Small intestine (tissue), 7 donors: ENCODE data around the gene VASN. TPM values are rescaled to one million over a fixed set of nuclear protein-coding genes. Genes with fewer than 3 reads are reported as not detected.

Experiments used
- DNase-seq, 2 donors: peaks; one replicate each; pipeline versions ENCODE4 v3.0.0 to v3.0.0-alpha.2; 2013
- FAIRE-seq: peaks from 2 replicates; lab custom pipeline; 2012; peaks lifted over from hg19 to GRCh38; lab: Jason Lieb, UNC
- H3K27ac ChIP-seq, 3 donors: one replicate each; pipeline ENCODE4 v1.5.1; 2013; ENCODE audit warnings: low read length in 2 of 3, mild to moderate bottlenecking in 2 of 3, control low read depth in 1 of 3, inconsistent platforms in 1 of 3, low read depth in 1 of 3, moderate library complexity in 1 of 3
- H3K27me3 ChIP-seq, 3 donors: one replicate each; pipeline ENCODE4 v1.6.1; 2013; ENCODE audit warnings: low read length in 3 of 3, inconsistent platforms in 1 of 3; ENCODE audit not compliant: control insufficient read depth in 3 of 3, insufficient read depth in 3 of 3
- H3K36me3 ChIP-seq, 3 donors: one replicate each; pipeline ENCODE4 v1.6.1; 2013; ENCODE audit warnings: low read length in 3 of 3, inconsistent platforms in 1 of 3, low read depth in 1 of 3, mild to moderate bottlenecking in 1 of 3, moderate library complexity in 1 of 3; ENCODE audit not compliant: control insufficient read depth in 3 of 3, insufficient read depth in 2 of 3
- H3K4me1 ChIP-seq, 3 donors: one replicate each; pipeline ENCODE4 v1.6.1; 2013; ENCODE audit warnings: low read length in 2 of 3, inconsistent platforms in 1 of 3, low read depth in 1 of 3, mild to moderate bottlenecking in 1 of 3, moderate library complexity in 1 of 3; ENCODE audit not compliant: control insufficient read depth in 3 of 3, insufficient read depth in 2 of 3
- H3K4me3 ChIP-seq, 3 donors: one replicate each; pipeline ENCODE4 v1.5.1; 2013; ENCODE audit warnings: low read length in 3 of 3, control low read depth in 1 of 3, inconsistent platforms in 1 of 3, low read depth in 1 of 3, mild to moderate bottlenecking in 1 of 3, moderate library complexity in 1 of 3
- H3K9me3 ChIP-seq, 2 donors: one replicate each; pipeline ENCODE4 v1.6.1; 2013; ENCODE audit warnings: low read depth in 1 of 2, low read length in 1 of 2; ENCODE audit not compliant: control insufficient read depth in 2 of 2, insufficient read depth in 1 of 2
- WGBS, 3 donors: extraction: QIAGEN DNeasy Blood & Tissue Kit; methylation state at CpG; one replicate each; pipeline ENCODE4 v1.1.7; 2013; 5-methylcytosine and 5-hydroxymethylcytosine counted together
- polyA plus RNA-seq, 4 donors: library from polyadenylated mRNA; stranded (reverse) in 3 of 4; unstranded in 1 of 4; fragments of 200-250 nt in 3 of 4; fragments of 120-200 nt in 1 of 4; gene quantifications; one replicate each; pipeline versions ENCODE4 v1.2.1 to v1.2.3, GENCODE V29; 2013
- donor health status: healthy with polysubstance abuse.
- donor health status: control.
- donor health status: control.
- donor health status: Bipolar disorder and iron deficiency.
- donor health status: healthy.

The VASN gene
- polyA plus RNA-seq, 4 donors, result 0.45 to 11.4 (median 2.2) TPM

GRCh38 chr16:4410335-4411075 lies 38.9 kb downstream of the VASN start:
- DNase-seq (peak in 1 of 2 donors; percentile 56), FAIRE-seq (no peak)
- peaks cover 9 to 84% (median 17%) of the 10 kb centered on the region in 3 donors for H3K36me3 ChIP-seq
- no peak overlapping the region for H3K4me3 ChIP-seq
- H3K27ac ChIP-seq, result peak overlapping the region in 2 of 3 donors; percentile 45 to 85
- H3K9me3 ChIP-seq, result no peaks in the 10 kb centered on the region
- peaks cover 2 to 9% (median 3%) of the 10 kb centered on the region in 3 donors for H3K4me1 ChIP-seq
- no peaks in the 10 kb centered on the region for H3K27me3 ChIP-seq
- 60 to 81% (median 79%) methylated on average over 15 of the region's 15 CpGs for WGBS, 3 donors

- Histone ChIP-seq H3K4me1 (peaks cover 2 to 10% (median 3%) of the 10 kb centered on the region in 3 donors), H3K27me3 (no peaks in the 10 kb centered on the region), H3K9me3 (no peaks in the 10 kb centered on the region), H3K27ac (peak overlapping the region in 2 of 3 donors; percentile 45 to 85), H3K4me3 (no peak overlapping the region), H3K36me3 (peaks cover 8 to 73% (median 14%) of the 10 kb centered on the region in 3 donors)
- FAIRE-seq (no peak), DNase-seq (no peak)
- WGBS, 3 donors, result 68 to 88% (median 87%) methylated on average over 15 to 16 of the region's 16 CpGs
These were observed 40.0 kb downstream of the VASN start for GRCh38 chr16:4411684-4412083.

- H3K27ac ChIP-seq, result peak overlapping the region in 1 of 3 donors; percentile 85
- H3K9me3 ChIP-seq, result no peaks in the 10 kb centered on the region
- 86 to 93% (median 89%) methylated on average over 8 of the region's 8 CpGs for WGBS, 3 donors
- no peak overlapping the region for H3K4me3 ChIP-seq
- H3K4me1 ChIP-seq, result peaks cover 2 to 14% (median 3%) of the 10 kb centered on the region in 3 donors
- H3K27me3 ChIP-seq, result no peaks in the 10 kb centered on the region
- DNase-seq (no peak), FAIRE-seq (no peak)
- peaks cover 7 to 69% (median 14%) of the 10 kb centered on the region in 3 donors for H3K36me3 ChIP-seq
These were observed 40.5 kb downstream of the VASN start for GRCh38 chr16:4412159-4412558.

- H3K9me3 ChIP-seq, result no peaks in the 10 kb centered on the region
- 90 to 92% (median 91%) methylated on average over 4 of the region's 4 CpGs for WGBS, 3 donors
- peaks cover 2 to 14% (median 3%) of the 10 kb centered on the region in 3 donors for H3K4me1 ChIP-seq
- no peak for DNase-seq
- no peaks in the 10 kb centered on the region for H3K27me3 ChIP-seq
- H3K27ac ChIP-seq, result no peak overlapping the region
- peaks cover under 1 to 62% (median 11%) of the 10 kb centered on the region in 3 donors for H3K36me3 ChIP-seq
- no peak overlapping the region for H3K4me3 ChIP-seq
- no peak for FAIRE-seq
These were observed 41.2 kb downstream of the VASN start for GRCh38 chr16:4412854-4413253.

GRCh38 chr16:4414187-4414917 lies 42.7 kb downstream of the VASN start:
- FAIRE-seq, result no peak
- H3K36me3 ChIP-seq, result peaks cover 0 to 47% (median 0%) of the 10 kb centered on the region in 3 donors
- H3K4me3 ChIP-seq, result no peak overlapping the region
- H3K27ac ChIP-seq, result peak overlapping the region in 2 of 3 donors; percentile 5 to 88
- H3K27me3 ChIP-seq, result no peaks in the 10 kb centered on the region
- no peaks in the 10 kb centered on the region for H3K9me3 ChIP-seq
- WGBS, 3 donors, result 52 to 69% (median 65%) methylated on average over 7 of the region's 7 CpGs
- peak; percentile 31 to 63 for DNase-seq
- H3K4me1 ChIP-seq, result peaks cover 2 to 14% (median 3%) of the 10 kb centered on the region in 3 donors

GRCh38 chr16:4415538-4416199 lies 44.0 kb downstream of the VASN start:
- Histone ChIP-seq H3K27me3 (no peaks in the 10 kb centered on the region), H3K4me1 (peaks cover 2 to 22% (median 3%) of the 10 kb centered on the region in 3 donors), H3K27ac (peak overlapping the region; percentile 68 to 97 (median 88)), H3K9me3 (no peaks in the 10 kb centered on the region), H3K36me3 (peaks cover 0 to 36% (median 0%) of the 10 kb centered on the region in 3 donors), H3K4me3 (peak overlapping the region; percentile 65 to 98 (median 90))
- no peak for FAIRE-seq
- peak; percentile 66 to 86 for DNase-seq
- 0 to 1% (median 1%) methylated on average over 33 to 44 of the region's 44 CpGs for WGBS, 3 donors

GRCh38 chr16:4416200-4417032 lies 44.8 kb downstream of the VASN start, which contains the start of gene CORO7:
Gene CORO7 (minus strand): TSS chr16:4416596. CDS start chr16:4416518, 78 bp downstream.
- peak; percentile 96 to 97 for DNase-seq
- H3K4me3 ChIP-seq, result peak within 1 kb of the TSS; percentile 65 to 98 (median 90)
- no peaks in the 10 kb centered on the region for H3K27me3 ChIP-seq
- peak within 1 kb of the TSS; percentile 68 to 97 (median 88) for H3K27ac ChIP-seq
- no peak for FAIRE-seq
- peaks cover 0 to 29% (median 0%) of the 10 kb centered on the region in 3 donors for H3K36me3 ChIP-seq
- WGBS, 3 donors, result 0% methylated on average over 36 to 92 of the region's 92 CpGs
- H3K4me1 ChIP-seq, result peaks cover 2 to 24% (median 3%) of the 10 kb centered on the region in 3 donors
- H3K9me3 ChIP-seq, result no peaks in the 10 kb centered on the region
